Measurements from ENCODE around the gene MARK3.

DNA sequence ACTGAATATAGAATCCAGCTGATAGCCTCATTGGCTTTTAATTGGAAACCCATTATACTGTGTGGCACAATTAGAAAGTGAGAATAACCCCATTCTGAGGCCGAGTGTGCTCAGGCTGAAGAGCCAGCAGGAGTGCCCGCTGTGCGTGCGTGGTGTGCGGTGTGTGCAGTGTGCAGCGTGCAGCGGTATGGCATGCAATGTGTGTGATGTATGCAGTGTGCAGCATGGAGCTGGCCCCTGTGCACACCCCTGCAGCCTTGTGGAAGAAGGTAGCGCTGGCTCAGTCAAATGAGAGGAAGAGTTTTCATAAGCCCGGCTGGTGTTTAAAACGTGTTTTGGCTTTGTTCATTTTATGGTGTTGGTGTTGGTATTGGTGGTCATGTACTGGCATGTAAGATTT is 114.5 kb downstream of the MARK3 start:
- TF ChIP-seq, protein P1, sequence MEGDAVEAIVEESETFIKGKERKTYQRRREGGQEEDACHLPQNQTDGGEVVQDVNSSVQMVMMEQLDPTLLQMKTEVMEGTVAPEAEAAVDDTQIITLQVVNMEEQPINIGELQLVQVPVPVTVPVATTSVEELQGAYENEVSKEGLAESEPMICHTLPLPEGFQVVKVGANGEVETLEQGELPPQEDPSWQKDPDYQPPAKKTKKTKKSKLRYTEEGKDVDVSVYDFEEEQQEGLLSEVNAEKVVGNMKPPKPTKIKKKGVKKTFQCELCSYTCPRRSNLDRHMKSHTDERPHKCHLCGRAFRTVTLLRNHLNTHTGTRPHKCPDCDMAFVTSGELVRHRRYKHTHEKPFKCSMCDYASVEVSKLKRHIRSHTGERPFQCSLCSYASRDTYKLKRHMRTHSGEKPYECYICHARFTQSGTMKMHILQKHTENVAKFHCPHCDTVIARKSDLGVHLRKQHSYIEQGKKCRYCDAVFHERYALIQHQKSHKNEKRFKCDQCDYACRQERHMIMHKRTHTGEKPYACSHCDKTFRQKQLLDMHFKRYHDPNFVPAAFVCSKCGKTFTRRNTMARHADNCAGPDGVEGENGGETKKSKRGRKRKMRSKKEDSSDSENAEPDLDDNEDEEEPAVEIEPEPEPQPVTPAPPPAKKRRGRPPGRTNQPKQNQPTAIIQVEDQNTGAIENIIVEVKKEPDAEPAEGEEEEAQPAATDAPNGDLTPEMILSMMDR (IDR thresholded peaks at IDR 0.05; ENCODE audit: insufficient read depth, low read length), result no peak
- TF ChIP-seq, protein P2, sequence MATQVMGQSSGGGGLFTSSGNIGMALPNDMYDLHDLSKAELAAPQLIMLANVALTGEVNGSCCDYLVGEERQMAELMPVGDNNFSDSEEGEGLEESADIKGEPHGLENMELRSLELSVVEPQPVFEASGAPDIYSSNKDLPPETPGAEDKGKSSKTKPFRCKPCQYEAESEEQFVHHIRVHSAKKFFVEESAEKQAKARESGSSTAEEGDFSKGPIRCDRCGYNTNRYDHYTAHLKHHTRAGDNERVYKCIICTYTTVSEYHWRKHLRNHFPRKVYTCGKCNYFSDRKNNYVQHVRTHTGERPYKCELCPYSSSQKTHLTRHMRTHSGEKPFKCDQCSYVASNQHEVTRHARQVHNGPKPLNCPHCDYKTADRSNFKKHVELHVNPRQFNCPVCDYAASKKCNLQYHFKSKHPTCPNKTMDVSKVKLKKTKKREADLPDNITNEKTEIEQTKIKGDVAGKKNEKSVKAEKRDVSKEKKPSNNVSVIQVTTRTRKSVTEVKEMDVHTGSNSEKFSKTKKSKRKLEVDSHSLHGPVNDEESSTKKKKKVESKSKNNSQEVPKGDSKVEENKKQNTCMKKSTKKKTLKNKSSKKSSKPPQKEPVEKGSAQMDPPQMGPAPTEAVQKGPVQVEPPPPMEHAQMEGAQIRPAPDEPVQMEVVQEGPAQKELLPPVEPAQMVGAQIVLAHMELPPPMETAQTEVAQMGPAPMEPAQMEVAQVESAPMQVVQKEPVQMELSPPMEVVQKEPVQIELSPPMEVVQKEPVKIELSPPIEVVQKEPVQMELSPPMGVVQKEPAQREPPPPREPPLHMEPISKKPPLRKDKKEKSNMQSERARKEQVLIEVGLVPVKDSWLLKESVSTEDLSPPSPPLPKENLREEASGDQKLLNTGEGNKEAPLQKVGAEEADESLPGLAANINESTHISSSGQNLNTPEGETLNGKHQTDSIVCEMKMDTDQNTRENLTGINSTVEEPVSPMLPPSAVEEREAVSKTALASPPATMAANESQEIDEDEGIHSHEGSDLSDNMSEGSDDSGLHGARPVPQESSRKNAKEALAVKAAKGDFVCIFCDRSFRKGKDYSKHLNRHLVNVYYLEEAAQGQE (IDR thresholded peaks at IDR 0.05; ENCODE audit: insufficient replicate concordance, low read depth), result no peak

Data from HL-60 (cell line).